Sigmoid colon (tissue), 7 donors: ENCODE measurements around the gene LRRC1. TPM values are rescaled to one million over a fixed set of nuclear protein-coding genes. Genes with fewer than 3 reads are reported as not detected.

Experiments
- DNase-seq: peaks from one replicate; pipeline ENCODE4 v3.0.0-alpha.2; 2019
- H3K27ac ChIP-seq, 4 donors: fragments of 200-600 bp; sonication (generic); one replicate each; pipeline ENCODE4 v1.5.1; 2016 to 2019; ENCODE audit warnings: mild to moderate bottlenecking in 1 of 4
- H3K27me3 ChIP-seq, 3 donors: fragments of 200-600 bp; sonication (generic); one replicate each; pipeline ENCODE4 v1.5.1; 2019; ENCODE audit warnings: mild to moderate bottlenecking in 1 of 3
- H3K36me3 ChIP-seq, 4 donors: fragments of 200-600 bp; sonication (generic); one replicate each; pipeline ENCODE4 v1.5.1; 2016 to 2019
- H3K4me1 ChIP-seq, 4 donors: fragments of 200-600 bp; sonication (generic); one replicate each; pipeline ENCODE4 v1.5.1; 2017 to 2019
- H3K4me3 ChIP-seq, 4 donors: fragments of 200-600 bp; sonication (generic); one replicate each; pipeline ENCODE4 v1.5.1; 2017 to 2019; ENCODE audit warnings: mild to moderate bottlenecking in 2 of 4, moderate library complexity in 1 of 4
- H3K9me3 ChIP-seq, 4 donors: fragments of 200-600 bp in 3 of 4; sonication (generic) in 3 of 4; one replicate each; pipeline versions ENCODE4 v1.5.1 to v1.6.1; 2013 to 2019
- EP300 ChIP-seq, 4 donors: sonication (generic); formaldehyde crosslinking; IDR thresholded peaks; one replicate each; pipeline ENCODE4 v1.6.1; 2017; ENCODE audit warnings: antibody characterized with exemption in 4 of 4
- POLR2A ChIP-seq, 2 donors: fragments of 450-650 bp; IDR thresholded peaks; one replicate each; pipeline ENCODE4 v1.6.1; 2016; ENCODE audit warnings: antibody characterized with exemption in 2 of 2, mild to moderate bottlenecking in 2 of 2, moderate library complexity in 2 of 2
- POLR2AphosphoS5 ChIP-seq, 4 donors: sonication (generic); formaldehyde crosslinking; IDR thresholded peaks; one replicate each; pipeline ENCODE4 v1.6.1; 2017; ENCODE audit warnings: antibody characterized with exemption in 4 of 4
- WGBS, 2 donors: extraction: QIAGEN DNeasy Blood & Tissue Kit; methylation state at CpG; one replicate each; pipeline ENCODE4 v1.1.7; 2013; 5-methylcytosine and 5-hydroxymethylcytosine counted together
- intact Hi-C: fragments of 100-400 bp; cut with DNase I; formaldehyde crosslinking; loops from one replicate; pipeline ENCODE4 v1.15.1; 2023
- polyA plus RNA-seq, 3 donors: library from polyadenylated mRNA; stranded (reverse); fragments of 200-250 nt; gene quantifications; one replicate each; pipeline ENCODE4 v1.2.3, GENCODE V29; 2013
- total RNA-seq, 4 donors: library from RNA; depleted of rRNA; stranded (reverse); fragments of >200 nt; gene quantifications; one replicate each; pipeline ENCODE4 v1.1.0, GENCODE V29; 2016
- TF ChIP-seq, protein P1 (sequence below), 4 experiments: fragments of 450-650 bp in 3 of 4; fragments of 200-600 bp in 1 of 4; IDR thresholded peaks; one replicate each; pipeline ENCODE4 v1.5.1; 2016 to 2019; ENCODE audit warnings: antibody characterized with exemption in 4 of 4, mild to moderate bottlenecking in 3 of 4, moderate library complexity in 2 of 4
- donor health status: healthy with polysubstance abuse.
- donor health status: Bipolar disorder and iron deficiency.
- donor health status: healthy.

Gene LRRC1
- total and polyA plus RNA-seq, 7 donors, result 20.8 to 50.4 (median 29.9) TPM

DNA sequence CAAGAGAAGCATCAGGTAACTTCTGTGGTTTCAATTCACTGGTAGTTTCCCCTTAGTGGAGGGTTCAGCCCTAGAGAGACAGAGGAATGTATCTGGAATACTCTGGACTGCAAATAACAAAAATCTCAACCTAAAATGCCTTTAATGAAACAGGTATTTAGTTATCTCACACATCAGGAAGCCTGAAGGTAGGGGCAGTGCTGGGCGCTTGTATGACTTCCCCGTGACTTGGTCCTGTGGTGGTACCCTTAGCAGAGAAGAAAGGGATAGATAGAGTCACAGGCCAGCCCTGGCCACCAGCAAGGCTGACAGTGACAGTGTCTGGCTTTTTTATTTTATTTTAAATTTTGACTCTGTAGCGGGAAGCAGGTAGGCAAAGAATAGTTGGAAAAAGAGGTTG, 14.9 kb downstream of the LRRC1 start:
- intact Hi-C loops, result no loop called here
- H3K9me3 ChIP-seq, result no peaks in the 10 kb centered on the region
- DNase-seq, result no peak
- WGBS, 2 donors, result 96 to 97% methylated on average over 3 of the region's 3 CpGs
- H3K27me3 ChIP-seq, result no peaks in the 10 kb centered on the region
- H3K27ac ChIP-seq, result no peak overlapping the region
- no peak overlapping the region for H3K4me3 ChIP-seq
- no peaks in the 10 kb centered on the region for H3K36me3 ChIP-seq
- TF ChIP-seq POLR2A (IDR thresholded peaks at IDR 0.05) (no peak), EP300 (IDR thresholded peaks at IDR 0.05) (no peak), POLR2AphosphoS5 (IDR thresholded peaks at IDR 0.05) (no peak)
- TF ChIP-seq, protein P1, sequence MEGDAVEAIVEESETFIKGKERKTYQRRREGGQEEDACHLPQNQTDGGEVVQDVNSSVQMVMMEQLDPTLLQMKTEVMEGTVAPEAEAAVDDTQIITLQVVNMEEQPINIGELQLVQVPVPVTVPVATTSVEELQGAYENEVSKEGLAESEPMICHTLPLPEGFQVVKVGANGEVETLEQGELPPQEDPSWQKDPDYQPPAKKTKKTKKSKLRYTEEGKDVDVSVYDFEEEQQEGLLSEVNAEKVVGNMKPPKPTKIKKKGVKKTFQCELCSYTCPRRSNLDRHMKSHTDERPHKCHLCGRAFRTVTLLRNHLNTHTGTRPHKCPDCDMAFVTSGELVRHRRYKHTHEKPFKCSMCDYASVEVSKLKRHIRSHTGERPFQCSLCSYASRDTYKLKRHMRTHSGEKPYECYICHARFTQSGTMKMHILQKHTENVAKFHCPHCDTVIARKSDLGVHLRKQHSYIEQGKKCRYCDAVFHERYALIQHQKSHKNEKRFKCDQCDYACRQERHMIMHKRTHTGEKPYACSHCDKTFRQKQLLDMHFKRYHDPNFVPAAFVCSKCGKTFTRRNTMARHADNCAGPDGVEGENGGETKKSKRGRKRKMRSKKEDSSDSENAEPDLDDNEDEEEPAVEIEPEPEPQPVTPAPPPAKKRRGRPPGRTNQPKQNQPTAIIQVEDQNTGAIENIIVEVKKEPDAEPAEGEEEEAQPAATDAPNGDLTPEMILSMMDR (IDR thresholded peaks at IDR 0.05), result no peak
- H3K4me1 ChIP-seq, result peaks cover 0 to 31% (median 13%) of the 10 kb centered on the region in 4 donors

DNA sequence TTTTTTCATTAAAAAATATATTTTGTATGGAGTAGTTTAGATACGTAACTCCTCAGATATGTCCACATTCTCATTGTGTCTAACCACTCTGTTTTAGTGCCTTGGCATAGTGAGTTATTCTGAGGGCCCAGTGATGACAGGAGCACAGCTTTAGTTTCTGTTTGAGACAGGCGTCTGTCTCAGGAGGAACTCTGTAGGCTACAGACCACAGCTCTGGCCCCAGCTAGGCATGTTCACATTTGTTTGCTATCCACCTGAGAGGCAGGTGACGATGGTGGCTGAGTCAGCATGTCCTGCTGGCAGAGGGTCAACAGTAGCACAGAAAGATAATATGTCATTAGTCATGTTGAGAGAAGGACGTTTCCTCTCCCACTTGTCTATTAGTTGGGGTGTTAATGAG, 16.3 kb downstream of the LRRC1 start:
- peaks cover 0 to 32% (median 18%) of the 10 kb centered on the region in 4 donors for H3K4me1 ChIP-seq
- no peak overlapping the region for H3K4me3 ChIP-seq
- no peaks in the 10 kb centered on the region for H3K27me3 ChIP-seq
- no peaks in the 10 kb centered on the region for H3K9me3 ChIP-seq
- 28 to 64% methylated on average over 4 of the region's 4 CpGs for WGBS, 2 donors
- no peak for DNase-seq
- no peaks in the 10 kb centered on the region for H3K36me3 ChIP-seq
- intact Hi-C loops, result no loop called here
- TF ChIP-seq POLR2AphosphoS5 (IDR thresholded peaks at IDR 0.05), result no peak
- no peak for TF ChIP-seq EP300 (IDR thresholded peaks at IDR 0.05)
- TF ChIP-seq POLR2A (IDR thresholded peaks at IDR 0.05), result no peak
- TF ChIP-seq, protein P1 (IDR thresholded peaks at IDR 0.05), result no peak
- peak overlapping the region in 1 of 4 donors; percentile 21 for H3K27ac ChIP-seq

DNA sequence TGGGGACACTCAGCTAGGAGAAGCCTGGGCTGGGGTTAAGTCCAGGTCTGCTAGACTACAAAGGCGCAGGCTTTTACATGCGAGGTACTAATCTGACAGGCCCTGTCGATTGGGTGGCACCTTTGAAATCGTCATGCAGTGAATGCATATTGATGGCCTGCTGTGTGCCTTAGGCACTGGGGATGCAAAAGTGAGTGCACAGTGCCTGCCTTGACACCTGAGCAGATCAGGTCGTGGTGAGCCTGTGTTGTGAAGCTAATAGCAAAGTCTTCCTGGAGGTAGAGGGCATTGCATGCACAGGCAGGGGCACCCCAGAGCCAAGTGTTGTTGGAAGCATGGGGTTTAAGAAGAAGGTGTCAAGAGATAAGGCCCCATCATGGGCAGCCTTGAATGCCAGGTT, 16.9 kb downstream of the LRRC1 start:
- 74 to 85% methylated on average over 5 of the region's 5 CpGs for WGBS, 2 donors
- H3K4me3 ChIP-seq, result no peak overlapping the region
- TF ChIP-seq POLR2AphosphoS5 (IDR thresholded peaks at IDR 0.05), result no peak
- H3K27me3 ChIP-seq, result no peaks in the 10 kb centered on the region
- H3K27ac ChIP-seq, result no peak overlapping the region
- no peak for DNase-seq
- peaks cover 0 to 39% (median 25%) of the 10 kb centered on the region in 4 donors for H3K4me1 ChIP-seq
- intact Hi-C loops, result no loop called here
- no peaks in the 10 kb centered on the region for H3K36me3 ChIP-seq
- H3K9me3 ChIP-seq, result no peaks in the 10 kb centered on the region

DNA sequence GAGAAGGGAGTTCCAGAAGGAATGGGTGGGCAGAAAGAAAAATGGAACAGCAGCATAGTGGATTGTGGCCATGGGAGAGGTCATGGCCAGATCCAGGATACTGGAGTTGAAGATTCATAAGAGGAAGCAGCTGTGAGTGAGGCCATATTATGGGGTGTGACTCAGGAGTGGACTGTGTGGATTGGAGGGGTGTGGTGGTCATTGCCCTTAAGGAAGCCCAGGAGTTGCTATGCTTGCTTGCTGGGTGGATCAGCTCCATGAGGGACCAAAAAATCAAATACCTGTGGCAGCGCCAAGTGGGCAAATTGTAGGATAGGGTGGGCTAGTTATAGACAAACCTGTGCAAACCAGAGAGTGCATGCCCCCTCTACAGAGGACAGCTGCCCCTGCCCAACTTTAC, 18.3 kb downstream of the LRRC1 start:
- H3K27ac ChIP-seq, result peak overlapping the region in 2 of 4 donors; percentile 23 to 74
- no peak for TF ChIP-seq POLR2AphosphoS5 (IDR thresholded peaks at IDR 0.05)
- TF ChIP-seq POLR2A (IDR thresholded peaks at IDR 0.05), result no peak
- TF ChIP-seq, protein P1 (IDR thresholded peaks at IDR 0.05), result no peak
- TF ChIP-seq EP300 (IDR thresholded peaks at IDR 0.05), result no peak
- H3K4me1 ChIP-seq, result peaks cover 0 to 52% (median 35%) of the 10 kb centered on the region in 4 donors
- no peak for DNase-seq
- no peaks in the 10 kb centered on the region for H3K9me3 ChIP-seq
- intact Hi-C loops, result no loop called here
- H3K4me3 ChIP-seq, result no peak overlapping the region
- no peaks in the 10 kb centered on the region for H3K27me3 ChIP-seq
- WGBS, 2 donors, result 26 to 89% methylated on average over 1 of the region's 1 CpG
- no peaks in the 10 kb centered on the region for H3K36me3 ChIP-seq

DNA sequence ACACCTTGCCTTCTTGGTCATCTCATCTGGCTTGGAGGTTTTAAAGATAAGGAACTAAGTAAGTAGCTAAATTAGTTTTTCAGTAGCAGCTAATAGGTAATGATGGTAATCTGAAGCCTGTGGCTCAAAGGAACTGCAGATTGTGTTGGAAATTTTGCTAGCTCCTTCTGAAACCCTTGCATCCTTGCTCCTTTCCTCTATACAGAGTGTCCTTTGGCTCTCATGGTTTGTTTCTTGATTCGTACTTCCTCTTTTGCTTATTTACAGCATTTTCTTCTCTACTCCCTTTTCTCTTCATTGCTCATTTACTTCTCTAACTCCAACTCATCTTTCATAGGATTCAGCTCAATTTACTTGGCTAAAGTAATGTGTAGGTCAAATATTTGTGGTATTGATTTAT, 19.0 kb downstream of the LRRC1 start:
- 40 to 57% methylated on average over 1 of the region's 1 CpG for WGBS, 2 donors
- peak overlapping the region in 3 of 4 donors; percentile 23 to 74 (median 73) for H3K27ac ChIP-seq
- H3K27me3 ChIP-seq, result no peaks in the 10 kb centered on the region
- no peaks in the 10 kb centered on the region for H3K9me3 ChIP-seq
- H3K4me3 ChIP-seq, result no peak overlapping the region
- DNase-seq, result no peak
- peaks cover 0 to 59% (median 38%) of the 10 kb centered on the region in 4 donors for H3K4me1 ChIP-seq
- no peak for TF ChIP-seq POLR2A (IDR thresholded peaks at IDR 0.05)
- TF ChIP-seq POLR2AphosphoS5 (IDR thresholded peaks at IDR 0.05), result no peak
- no peak for TF ChIP-seq EP300 (IDR thresholded peaks at IDR 0.05)
- TF ChIP-seq, protein P1 (IDR thresholded peaks at IDR 0.05), result no peak
- no peaks in the 10 kb centered on the region for H3K36me3 ChIP-seq
- intact Hi-C loops, result no loop called here
